GM23248 (cell line): ENCODE data around the gene CYBC1.

Experiments
- EZH2 ChIP-seq: fragments of 200-600 bp; sonication (generic); IDR thresholded peaks from 2 replicates; pipeline ENCODE4 v1.6.1; 2018; ENCODE audit warnings: antibody characterized with exemption, mild to moderate bottlenecking; ENCODE audit not compliant: insufficient read depth, poor library complexity, severe bottlenecking
- EZH2phosphoT487 ChIP-seq: fragments of 200-600 bp; sonication (generic); IDR thresholded peaks from 2 replicates; pipeline ENCODE4 v1.6.1; 2018; ENCODE audit warnings: antibody characterized with exemption, moderate library complexity, mild to moderate bottlenecking, low read depth; ENCODE audit not compliant: insufficient read depth

DNA sequence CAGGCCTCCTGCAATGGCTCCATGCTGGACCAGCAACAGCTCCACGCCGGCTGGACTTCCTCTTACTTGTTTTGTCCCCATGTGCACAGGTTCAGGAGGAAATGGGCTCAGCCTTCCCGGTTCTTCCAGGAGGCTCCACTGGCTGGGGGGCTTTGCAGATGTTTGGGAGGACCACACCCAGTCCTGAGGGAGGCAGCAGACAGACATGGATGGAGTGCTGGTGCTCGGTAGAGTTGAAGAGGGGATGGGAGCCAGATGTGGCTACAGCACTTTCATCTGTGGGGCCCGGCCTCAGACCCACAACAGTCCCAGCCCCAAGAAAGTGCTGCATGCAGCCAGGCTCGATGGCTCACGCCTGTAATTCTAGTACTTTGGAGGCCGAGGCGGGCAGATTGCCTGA is 29.8 kb upstream of the CYBC1 start:
- TF ChIP-seq EZH2phosphoT487 (no peak), EZH2 (no peak)
